CD4-positive, alpha-beta T cell treated with Interleukin-15 for 1 hour (primary cell): ENCODE data around the gene TMTC4.
"Not testable (repeated sequence)": the region's sequence is repeated elsewhere in the genome, so short reads cannot be mapped to it uniquely, and the experiment has no call there.

ENCODE experiments used
- DNase-seq: peaks from one replicate; pipeline ENCODE4 v3.0.0-alpha.2; 2020

TMTC4 gene

GRCh38 chr13:100580045-100580444, 94.5 kb downstream of the TMTC4 start:
- no peak for DNase-seq

GRCh38 chr13:100577239-100577638, 97.4 kb downstream of the TMTC4 start:
- not testable (repeated sequence) for DNase-seq

GRCh38 chr13:100573121-100573520, 101.5 kb downstream of the TMTC4 start:
- DNase-seq: peak; percentile 65

GRCh38 chr13:100566543-100566942, 108.1 kb downstream of the TMTC4 start:
- DNase-seq: no peak

- DNase-seq: no peak
Measured at GRCh38 chr13:100565286-100565685, 109.3 kb downstream of the TMTC4 start.

GRCh38 chr13:100564444-100565223, 110.0 kb downstream of the TMTC4 start:
- DNase-seq: no peak

GRCh38 chr13:100563779-100564178, 110.8 kb downstream of the TMTC4 start:
- DNase-seq: no peak

GRCh38 chr13:100561599-100562204, 112.9 kb downstream of the TMTC4 start:
- DNase-seq: no peak

GRCh38 chr13:100561158-100561499, 113.5 kb downstream of the TMTC4 start:
- DNase-seq: no peak

GRCh38 chr13:100560498-100561157, 114.0 kb downstream of the TMTC4 start:
- DNase-seq: no peak

GRCh38 chr13:100559886-100560285, 114.7 kb downstream of the TMTC4 start:
- DNase-seq: no peak
